Epithelial cell of esophagus (primary cell): ENCODE results near the gene SUSD4.
A peak's percentile ranks its signal among the peaks of the same experiment; 100 is the strongest.

Source experiments
- DNase-seq: peaks from one replicate; pipeline ENCODE4 v3.0.0; 2010; ENCODE audit warnings: low read depth
- H3K4me3 ChIP-seq: 2 replicates; pipeline ENCODE4 v1.5.1; 2011; ENCODE audit warnings: mild to moderate bottlenecking, low read length, control low read depth
- TF ChIP-seq, protein P1 (sequence below): IDR thresholded peaks from 2 replicates; pipeline ENCODE4 v1.5.1; 2011; ENCODE audit warnings: low read depth, mild to moderate bottlenecking, low read length, control low read depth, inconsistent platforms; ENCODE audit not compliant: insufficient read depth; ENCODE audit errors: missing control alignments

The SUSD4 gene

DNA sequence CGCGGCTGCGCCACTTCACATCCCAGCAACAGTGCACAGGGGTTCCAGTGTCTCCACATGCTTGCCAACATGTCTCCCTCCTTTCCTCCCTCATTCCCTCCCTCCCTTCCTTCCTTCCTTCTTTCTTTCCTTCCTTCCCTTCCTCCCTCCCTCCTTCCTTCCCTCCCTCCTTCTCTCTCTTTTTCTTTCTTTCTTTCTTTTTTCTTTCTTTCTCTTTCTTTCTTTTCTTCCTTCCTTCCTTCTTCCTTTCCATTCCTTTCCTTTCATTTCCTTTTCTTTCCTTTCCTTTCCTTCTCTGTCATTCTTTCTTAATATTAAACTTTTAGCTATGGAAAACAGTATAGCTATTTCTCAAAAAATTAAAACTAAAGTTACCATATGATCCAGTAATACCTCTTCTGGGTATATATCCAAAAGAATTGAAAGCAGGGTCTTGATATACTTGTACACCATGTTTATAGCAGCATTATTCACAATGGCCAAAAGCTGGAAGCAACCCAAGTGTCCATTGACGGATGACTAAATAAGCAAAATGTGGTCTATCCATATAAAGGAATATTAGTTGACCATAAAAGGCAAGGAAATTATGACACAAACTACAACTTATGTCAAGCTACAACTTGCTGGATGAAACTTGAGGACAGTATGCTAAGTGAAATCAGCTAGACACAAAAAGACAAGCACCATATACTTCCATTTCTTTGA lies 165.9 kb downstream of the SUSD4 start:
- TF ChIP-seq, protein P1, sequence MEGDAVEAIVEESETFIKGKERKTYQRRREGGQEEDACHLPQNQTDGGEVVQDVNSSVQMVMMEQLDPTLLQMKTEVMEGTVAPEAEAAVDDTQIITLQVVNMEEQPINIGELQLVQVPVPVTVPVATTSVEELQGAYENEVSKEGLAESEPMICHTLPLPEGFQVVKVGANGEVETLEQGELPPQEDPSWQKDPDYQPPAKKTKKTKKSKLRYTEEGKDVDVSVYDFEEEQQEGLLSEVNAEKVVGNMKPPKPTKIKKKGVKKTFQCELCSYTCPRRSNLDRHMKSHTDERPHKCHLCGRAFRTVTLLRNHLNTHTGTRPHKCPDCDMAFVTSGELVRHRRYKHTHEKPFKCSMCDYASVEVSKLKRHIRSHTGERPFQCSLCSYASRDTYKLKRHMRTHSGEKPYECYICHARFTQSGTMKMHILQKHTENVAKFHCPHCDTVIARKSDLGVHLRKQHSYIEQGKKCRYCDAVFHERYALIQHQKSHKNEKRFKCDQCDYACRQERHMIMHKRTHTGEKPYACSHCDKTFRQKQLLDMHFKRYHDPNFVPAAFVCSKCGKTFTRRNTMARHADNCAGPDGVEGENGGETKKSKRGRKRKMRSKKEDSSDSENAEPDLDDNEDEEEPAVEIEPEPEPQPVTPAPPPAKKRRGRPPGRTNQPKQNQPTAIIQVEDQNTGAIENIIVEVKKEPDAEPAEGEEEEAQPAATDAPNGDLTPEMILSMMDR, result no peak
- no peak overlapping the region for H3K4me3 ChIP-seq
- DNase-seq, result peak; percentile 77

DNA sequence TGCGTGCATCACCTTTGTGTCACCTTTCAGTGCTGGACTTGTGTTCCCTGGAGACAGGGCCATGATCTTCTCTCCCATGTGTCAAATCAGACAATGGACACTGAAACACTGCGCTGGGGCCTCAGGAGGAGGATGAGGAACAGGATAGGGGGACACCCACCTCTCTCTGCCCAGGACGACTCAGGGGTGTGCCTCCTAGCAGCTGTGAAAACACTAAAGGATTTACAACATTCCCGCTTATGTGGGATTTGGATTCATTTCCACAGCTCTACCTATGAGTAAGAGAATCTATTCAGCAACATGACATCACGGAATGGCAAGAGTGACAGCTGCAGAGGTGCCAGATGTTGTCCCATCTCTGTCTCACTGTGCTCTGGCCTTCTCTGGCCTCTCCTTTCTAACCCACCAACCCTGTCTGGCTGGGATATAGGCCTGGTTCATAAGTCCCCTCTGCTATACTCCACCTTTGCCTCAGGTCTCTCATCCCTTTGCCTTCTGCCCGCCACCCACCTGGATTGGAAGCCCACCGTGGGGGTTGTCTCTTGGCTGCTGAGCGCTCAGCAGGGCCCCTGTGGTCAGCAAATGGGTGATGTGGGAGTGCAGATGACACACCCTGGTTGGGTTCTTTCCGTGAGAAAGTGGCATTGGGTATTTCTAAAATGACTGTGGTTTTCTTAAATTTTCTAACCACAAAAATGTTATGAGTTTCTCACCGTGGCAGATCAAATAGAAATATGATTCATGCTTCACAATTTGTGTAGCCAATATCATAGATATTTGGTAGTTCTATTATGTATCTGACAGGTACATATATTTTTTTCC lies 173.9 kb downstream of the SUSD4 start:
- DNase-seq, result peak; percentile 62
- TF ChIP-seq, protein P1, result no peak
- H3K4me3 ChIP-seq, result no peak overlapping the region

DNA sequence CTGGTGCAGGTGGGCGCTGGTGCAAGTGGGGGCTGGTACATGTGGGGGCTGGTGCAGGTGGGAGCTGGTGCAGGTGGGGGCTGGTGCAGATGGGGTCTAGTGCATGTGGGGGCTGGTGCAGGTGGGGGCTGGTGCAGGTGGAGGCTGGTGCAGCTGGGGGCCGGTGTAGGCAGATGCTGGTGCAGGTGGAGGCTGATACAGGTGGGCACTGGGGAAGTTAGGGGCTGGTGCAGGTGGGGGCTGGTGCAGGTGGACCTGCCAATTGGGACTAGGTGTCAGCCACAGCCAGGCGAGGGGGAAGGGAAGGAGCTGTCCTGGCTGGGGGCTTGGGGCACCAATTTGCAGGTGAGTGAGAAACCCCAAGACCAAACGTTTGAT lies 174.5 kb downstream of the SUSD4 start:
- TF ChIP-seq, protein P1, result no peak
- DNase-seq, result no peak
- no peak overlapping the region for H3K4me3 ChIP-seq

DNA sequence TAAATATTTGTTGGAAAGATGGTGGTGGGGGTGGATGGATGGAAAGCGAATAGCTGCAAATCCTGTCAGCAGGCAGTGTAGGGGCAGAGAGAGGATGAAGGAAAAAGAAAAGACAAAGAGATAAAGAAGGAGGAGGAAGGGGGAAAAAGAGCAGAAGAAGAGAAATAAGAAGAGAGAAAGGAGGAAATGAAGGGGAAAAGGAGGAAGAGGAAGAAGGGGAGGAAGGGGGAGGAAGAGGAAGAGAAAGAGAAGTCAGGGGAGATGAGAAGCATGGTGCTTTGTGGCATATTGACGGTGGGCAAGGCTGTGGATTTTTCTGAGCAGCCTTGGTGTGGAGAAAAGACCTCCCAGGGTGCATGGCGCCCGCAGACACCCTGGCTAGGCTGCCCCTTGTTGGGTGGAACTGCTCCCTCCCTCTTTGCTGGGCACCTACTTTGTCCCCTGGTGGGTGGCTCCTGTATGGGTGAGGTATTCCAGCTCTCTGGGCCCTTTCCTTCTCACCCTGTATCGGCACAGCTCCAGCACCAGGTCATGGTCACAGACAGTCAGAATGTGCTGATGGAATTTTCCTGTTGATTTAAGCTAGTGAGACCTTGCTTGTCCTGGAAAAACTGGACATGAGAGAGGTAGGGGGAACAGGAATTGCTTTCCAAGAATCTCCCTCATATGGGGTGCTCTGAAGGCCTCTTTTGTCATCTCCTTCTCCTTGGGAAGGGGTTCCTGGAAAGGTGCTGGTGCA lies 175.2 kb downstream of the SUSD4 start:
- TF ChIP-seq, protein P1, result no peak
- DNase-seq, result no peak
- no peak overlapping the region for H3K4me3 ChIP-seq

DNA sequence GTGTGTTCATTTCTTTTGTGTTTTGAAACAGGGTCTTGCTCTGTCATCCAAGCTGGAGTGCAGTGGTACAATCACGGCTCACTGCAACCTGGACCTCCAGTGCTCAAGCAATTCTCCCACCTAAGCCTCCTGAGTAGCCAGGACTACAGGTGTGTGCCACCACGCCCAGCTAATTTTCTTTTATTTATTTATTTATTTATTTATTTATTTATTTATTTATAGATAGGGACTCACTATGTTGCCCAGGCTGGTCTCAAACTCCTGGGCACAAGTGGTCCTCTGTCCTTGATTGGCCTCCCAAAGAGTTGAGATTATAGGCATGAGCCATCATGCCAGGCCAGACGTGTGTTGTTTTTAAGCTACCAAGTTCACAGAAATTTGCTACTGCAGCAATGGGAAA lies 177.2 kb downstream of the SUSD4 start:
- TF ChIP-seq, protein P1, result no peak
- no peak overlapping the region for H3K4me3 ChIP-seq
- DNase-seq, result no peak

DNA sequence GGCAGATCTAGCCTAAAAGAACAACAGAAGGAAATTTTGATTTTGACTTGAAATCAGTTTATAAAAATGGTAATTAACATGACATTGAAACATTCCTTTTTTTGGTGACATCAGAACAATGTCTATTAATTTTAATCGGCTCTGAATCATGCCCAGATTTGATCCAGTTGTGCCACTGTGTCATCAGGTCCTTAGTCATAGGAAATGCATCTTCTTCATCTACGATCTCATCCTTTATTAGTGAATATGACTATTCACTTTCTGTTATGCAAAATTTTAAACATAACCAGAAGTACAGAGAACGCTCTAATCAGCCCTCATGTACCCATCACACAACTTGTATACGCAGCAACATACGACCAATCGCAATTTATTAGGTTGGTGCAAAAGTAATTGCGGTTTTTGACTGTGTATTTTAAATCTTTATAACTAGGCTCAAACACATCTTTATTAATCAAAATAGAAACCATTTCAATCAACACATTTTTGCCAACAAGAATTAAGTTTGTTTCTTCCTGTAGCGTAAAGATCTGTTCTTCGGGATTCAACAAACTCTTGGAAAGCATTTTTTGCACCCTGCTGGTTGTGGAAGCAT lies 180.6 kb downstream of the SUSD4 start:
- peak; percentile 66 for DNase-seq

More for the DNA sequence above, 180.6 kb downstream of the SUSD4 start:
- TF ChIP-seq, protein P1, result no peak
- H3K4me3 ChIP-seq, result no peak overlapping the region
